Parathyroid adenoma (tissue), 2 donors: ENCODE results near the gene PDAP1.
A peak's percentile ranks its signal among the peaks of the same experiment; 100 is the strongest.

ENCODE experiments used
- H2AFZ ChIP-seq: fragments of 300-600 bp; sonication (generic); one replicate; pipeline ENCODE4 v1.7.0; 2017; ENCODE audit warnings: antibody characterized with exemption, mild to moderate bottlenecking
- H3K27ac ChIP-seq: fragments of 300-600 bp; sonication (generic); one replicate; pipeline ENCODE4 v1.7.0; 2017
- H3K27me3 ChIP-seq: fragments of 300-600 bp; sonication (generic); one replicate; pipeline ENCODE4 v1.7.0; 2017; ENCODE audit warnings: low read length; ENCODE audit not compliant: control insufficient read depth, insufficient read depth
- H3K36me3 ChIP-seq: fragments of 300-600 bp; sonication (generic); one replicate; pipeline ENCODE4 v1.7.0; 2017; ENCODE audit warnings: low read length; ENCODE audit not compliant: control insufficient read depth, insufficient read depth
- H3K4me1 ChIP-seq: fragments of 300-600 bp; sonication (generic); one replicate; pipeline ENCODE4 v1.7.0; 2017; ENCODE audit warnings: control low read depth
- H3K4me2 ChIP-seq: fragments of 300-600 bp; sonication (generic); one replicate; pipeline ENCODE4 v1.7.0; 2017; ENCODE audit warnings: low read length
- H3K4me3 ChIP-seq: fragments of 300-600 bp; sonication (generic); one replicate; pipeline ENCODE4 v1.7.0; 2017; ENCODE audit warnings: low read depth, low read length
- H3K79me2 ChIP-seq: fragments of 300-600 bp; sonication (generic); one replicate; pipeline ENCODE4 v1.7.0; 2017; ENCODE audit warnings: control low read depth
- H3K9ac ChIP-seq: fragments of 300-600 bp; sonication (generic); one replicate; pipeline ENCODE4 v1.7.0; 2017; ENCODE audit warnings: mild to moderate bottlenecking
- H3K9me3 ChIP-seq: fragments of 300-600 bp; sonication (generic); one replicate; pipeline ENCODE4 v1.7.0; 2017; ENCODE audit warnings: low read length; ENCODE audit not compliant: control insufficient read depth
- TF ChIP-seq, protein P1 (sequence below): fragments of 300-600 bp; sonication (generic); IDR thresholded peaks from one replicate; pipeline ENCODE4 v1.7.0; 2017; ENCODE audit warnings: antibody characterized with exemption, mild to moderate bottlenecking
- donor health status: primary hyperparathyroidism.

The PDAP1 gene, protein sequence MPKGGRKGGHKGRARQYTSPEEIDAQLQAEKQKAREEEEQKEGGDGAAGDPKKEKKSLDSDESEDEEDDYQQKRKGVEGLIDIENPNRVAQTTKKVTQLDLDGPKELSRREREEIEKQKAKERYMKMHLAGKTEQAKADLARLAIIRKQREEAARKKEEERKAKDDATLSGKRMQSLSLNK

DNA sequence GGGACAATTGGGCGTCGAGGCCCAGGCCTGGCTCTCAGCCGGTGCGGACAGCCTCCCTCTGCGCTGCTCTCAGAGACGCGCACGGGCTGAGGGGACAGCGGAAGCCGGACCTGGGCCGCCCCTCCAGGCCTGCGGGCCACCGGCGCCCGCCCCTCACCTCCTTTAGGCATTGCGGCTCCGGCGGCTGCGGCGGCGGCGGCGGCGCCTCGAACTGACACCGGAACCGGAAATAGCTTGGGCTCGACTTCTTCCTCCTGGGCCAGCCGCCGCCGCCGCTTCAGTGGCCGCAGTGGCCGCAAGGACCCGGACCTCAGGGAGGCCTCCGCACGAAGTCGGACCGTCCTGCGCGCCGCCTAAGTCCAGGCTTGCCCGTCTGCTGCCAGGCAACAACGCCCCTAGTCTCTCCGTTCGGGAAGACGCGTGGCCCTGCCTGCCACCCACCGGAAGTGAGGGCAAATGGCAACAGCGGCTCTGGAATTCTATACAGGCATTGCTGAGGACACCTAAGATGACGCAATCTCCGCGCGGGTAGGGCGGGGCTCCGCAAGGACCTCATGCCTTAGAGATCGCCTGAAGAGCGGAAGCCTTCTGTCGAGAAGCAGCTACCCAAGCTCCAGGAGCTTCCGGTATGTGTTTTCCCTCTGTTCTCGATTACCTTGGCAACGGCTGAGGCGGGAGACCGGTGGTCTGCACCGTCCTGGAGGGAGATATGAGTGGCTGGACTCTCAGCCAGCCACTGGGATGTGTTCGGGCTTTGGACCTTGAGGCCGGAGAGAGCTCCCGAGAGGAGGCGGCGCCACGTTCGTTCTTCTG lies at the start of gene PDAP1, which contains the start of gene BUD31:
Gene PDAP1 (minus strand): TSS at position 219 of the 813 bp plus-strand sequence. CDS start 49 bp downstream, at position 170.
Gene BUD31 (plus strand): TSS at position 591 of the 813 bp plus-strand sequence. CDS start 2,124 bp downstream, outside the sequence.
- Histone ChIP-seq H3K27me3 (no peaks in the 10 kb centered on the region), H3K4me2 (peak within 1 kb of the TSS; percentile 76), H2AFZ (peak within 1 kb of the TSS; percentile 83), H3K4me3 (peak within 1 kb of the TSS; percentile 99), H3K79me2 (peaks cover 37% of the 10 kb centered on the region), H3K36me3 (no peaks in the 10 kb centered on the region), H3K4me1 (peaks cover 7% of the 10 kb centered on the region), H3K9me3 (no peaks in the 10 kb centered on the region), H3K9ac (peak within 1 kb of the TSS; percentile 79), H3K27ac (peak within 1 kb of the TSS; percentile 95)
- TF ChIP-seq, protein P1, sequence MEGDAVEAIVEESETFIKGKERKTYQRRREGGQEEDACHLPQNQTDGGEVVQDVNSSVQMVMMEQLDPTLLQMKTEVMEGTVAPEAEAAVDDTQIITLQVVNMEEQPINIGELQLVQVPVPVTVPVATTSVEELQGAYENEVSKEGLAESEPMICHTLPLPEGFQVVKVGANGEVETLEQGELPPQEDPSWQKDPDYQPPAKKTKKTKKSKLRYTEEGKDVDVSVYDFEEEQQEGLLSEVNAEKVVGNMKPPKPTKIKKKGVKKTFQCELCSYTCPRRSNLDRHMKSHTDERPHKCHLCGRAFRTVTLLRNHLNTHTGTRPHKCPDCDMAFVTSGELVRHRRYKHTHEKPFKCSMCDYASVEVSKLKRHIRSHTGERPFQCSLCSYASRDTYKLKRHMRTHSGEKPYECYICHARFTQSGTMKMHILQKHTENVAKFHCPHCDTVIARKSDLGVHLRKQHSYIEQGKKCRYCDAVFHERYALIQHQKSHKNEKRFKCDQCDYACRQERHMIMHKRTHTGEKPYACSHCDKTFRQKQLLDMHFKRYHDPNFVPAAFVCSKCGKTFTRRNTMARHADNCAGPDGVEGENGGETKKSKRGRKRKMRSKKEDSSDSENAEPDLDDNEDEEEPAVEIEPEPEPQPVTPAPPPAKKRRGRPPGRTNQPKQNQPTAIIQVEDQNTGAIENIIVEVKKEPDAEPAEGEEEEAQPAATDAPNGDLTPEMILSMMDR = no peak

DNA sequence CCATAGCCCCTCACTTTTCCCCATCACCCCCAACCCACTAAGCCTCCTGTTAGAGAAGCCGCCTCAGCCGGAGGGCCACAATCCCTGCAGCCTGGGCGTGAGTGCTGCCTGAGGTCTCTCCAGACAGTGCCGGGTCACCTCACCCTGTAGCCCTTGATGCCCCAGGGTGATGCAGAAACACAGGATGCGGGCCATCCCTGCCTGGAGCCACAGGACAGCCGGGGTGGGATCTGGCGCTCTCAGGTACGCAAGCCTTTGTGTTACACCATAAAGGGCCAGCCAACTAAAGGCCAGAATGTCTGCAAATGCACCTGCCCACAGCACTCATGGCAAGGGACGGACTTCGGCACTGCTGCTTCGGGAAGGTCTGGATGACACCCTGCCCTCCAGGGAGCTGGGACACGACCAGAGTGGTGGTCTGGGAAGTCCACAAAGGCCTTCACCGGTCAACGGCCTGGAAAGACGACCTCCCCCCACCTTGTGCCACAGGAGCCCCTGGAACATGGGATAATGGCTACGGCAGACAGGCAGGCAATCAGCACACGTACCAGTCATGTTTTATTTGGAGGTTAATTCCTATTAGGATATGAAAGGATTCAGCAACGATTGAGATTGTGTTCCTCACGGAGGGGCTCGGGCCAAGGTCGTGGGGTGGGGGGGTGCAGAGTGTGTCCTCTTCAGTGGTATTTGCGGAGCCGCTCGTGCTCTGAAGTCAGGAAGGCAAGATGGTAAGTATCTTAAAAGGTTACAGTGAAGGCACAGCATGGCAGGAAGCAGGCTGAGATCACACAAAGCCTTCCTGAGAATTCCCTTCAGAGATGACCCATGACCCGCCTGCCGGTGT lies 49.5 kb upstream of the PDAP1 start:
- Histone ChIP-seq H3K9ac (no peak overlapping the region), H3K36me3 (no peaks in the 10 kb centered on the region), H3K9me3 (no peaks in the 10 kb centered on the region), H3K4me2 (no peak overlapping the region), H3K27ac (no peak overlapping the region), H3K4me1 (peaks cover 5% of the 10 kb centered on the region), H3K27me3 (no peaks in the 10 kb centered on the region), H3K4me3 (no peak overlapping the region), H3K79me2 (peaks cover 39% of the 10 kb centered on the region), H2AFZ (no peak overlapping the region)
- TF ChIP-seq, protein P1 = no peak

DNA sequence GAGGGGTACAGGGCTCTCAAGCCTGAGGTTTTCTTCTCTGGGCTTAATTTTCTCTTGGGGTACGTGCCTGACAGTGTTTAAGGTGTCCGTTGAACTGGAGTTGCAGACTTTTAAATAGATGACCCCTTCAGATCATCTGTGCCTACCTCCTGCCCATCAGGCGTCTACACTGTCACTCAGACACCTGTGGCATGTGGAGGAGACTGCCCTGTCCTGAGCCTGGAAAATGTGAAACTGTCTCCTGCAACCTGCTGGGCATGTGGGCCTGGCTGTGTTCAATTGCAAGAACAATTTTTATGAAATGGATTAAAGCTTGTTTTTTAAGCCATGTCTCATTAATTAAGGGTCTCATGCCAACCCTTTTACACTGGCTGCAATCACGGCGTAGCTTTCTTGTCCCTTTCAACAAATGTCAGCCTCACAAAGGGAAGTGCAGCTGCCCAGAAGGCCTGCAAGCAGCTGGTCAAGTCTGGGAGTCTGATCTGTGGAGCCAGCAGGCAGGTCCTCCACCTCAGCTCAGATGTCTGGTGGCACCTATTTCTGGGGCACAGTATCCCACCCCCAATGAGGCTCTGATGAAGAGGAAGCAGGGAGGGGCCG lies 48.8 kb upstream of the PDAP1 start:
- no peaks in the 10 kb centered on the region for H3K27me3 ChIP-seq
- H3K4me2 ChIP-seq = no peak overlapping the region
- H3K4me3 ChIP-seq = no peak overlapping the region
- no peak overlapping the region for H2AFZ ChIP-seq
- no peaks in the 10 kb centered on the region for H3K9me3 ChIP-seq
- H3K4me1 ChIP-seq = peaks cover 5% of the 10 kb centered on the region
- peaks cover 33% of the 10 kb centered on the region for H3K79me2 ChIP-seq
- no peak overlapping the region for H3K27ac ChIP-seq
- TF ChIP-seq, protein P1 = no peak
- no peak overlapping the region for H3K9ac ChIP-seq
- no peaks in the 10 kb centered on the region for H3K36me3 ChIP-seq

DNA sequence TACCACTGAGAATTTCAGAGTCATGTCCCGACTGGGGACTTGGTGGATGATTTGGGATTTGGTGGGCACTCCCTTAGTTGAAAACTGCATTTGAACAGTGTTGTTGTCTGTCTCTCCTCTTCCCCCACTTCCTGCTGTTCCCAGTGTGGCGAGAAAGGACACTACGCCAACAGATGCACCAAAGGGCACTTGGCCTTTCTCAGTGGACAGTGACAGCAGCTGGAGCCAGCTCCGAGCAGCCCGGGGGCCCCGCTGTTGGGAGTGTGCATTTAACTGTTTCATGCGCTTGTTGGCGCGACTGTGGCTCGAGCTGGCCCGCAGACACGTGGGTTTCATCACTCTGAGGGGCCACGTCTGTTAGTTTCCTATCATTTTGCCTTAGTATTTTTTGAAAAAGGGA lies 47.9 kb upstream of the PDAP1 start:
- Histone ChIP-seq H3K79me2 (peaks cover 25% of the 10 kb centered on the region), H3K36me3 (no peaks in the 10 kb centered on the region), H3K4me2 (no peak overlapping the region), H3K27me3 (no peaks in the 10 kb centered on the region), H3K4me1 (peaks cover 5% of the 10 kb centered on the region), H3K27ac (no peak overlapping the region), H2AFZ (no peak overlapping the region), H3K9me3 (no peaks in the 10 kb centered on the region), H3K4me3 (no peak overlapping the region), H3K9ac (no peak overlapping the region)
- TF ChIP-seq, protein P1 = no peak
